CD4-positive, alpha-beta T cell (primary cell): ENCODE measurements around the gene DUSP14. TPM values are rescaled to one million over a fixed set of nuclear protein-coding genes. Genes with fewer than 3 reads are reported as not detected.
A peak's percentile ranks its signal among the peaks of the same experiment; 100 is the strongest.

Source experiments
- ATAC-seq: fragments of 200-7000 bp; cut with Tn5 transposase; one replicate; pipeline ENCODE4 v1.10.0; 2022; ENCODE audit warnings: mild to moderate bottlenecking; ENCODE audit not compliant: poor library complexity
- CTCF ChIA-PET: fragments of 350-600 bp; sonication (Branson Sonifier 250); formaldehyde crosslinking; loops from one replicate; lab custom pipeline; 2021; ENCODE audit warnings: antibody characterized with exemption, inconsistent platforms; lab: Charles Lee
- POLR2A ChIA-PET: fragments of 350-600 bp; sonication (Branson Sonifier 250); formaldehyde crosslinking; loops from one replicate; lab custom pipeline; 2021; ENCODE audit warnings: antibody characterized with exemption, inconsistent platforms; lab: Charles Lee
- DNase-seq, 14 experiments: peaks; one replicate each; pipeline ENCODE4 v3.0.0-alpha.2; 2013 to 2020; ENCODE audit warnings: mixed read lengths in 2 of 14
- H3K27ac ChIP-seq, 2 donors: one replicate each; pipeline versions ENCODE4 v1.5.1 to v1.7.0; 2013; ENCODE audit warnings: low read length in 2 of 2, low read depth in 1 of 2, mild to moderate bottlenecking in 1 of 2
- H3K27me3 ChIP-seq, 2 experiments: 1 replicate in 1 of 2; 2 replicates in 1 of 2; pipeline versions ENCODE4 v1.6.1 to v1.7.0; 2013; ENCODE audit warnings: low read length in 2 of 2, control low read depth in 1 of 2, mild to moderate bottlenecking in 1 of 2, moderate library complexity in 1 of 2; ENCODE audit not compliant: insufficient read depth in 2 of 2, control insufficient read depth in 1 of 2
- H3K36me3 ChIP-seq: one replicate; pipeline ENCODE4 v1.6.1; 2013; ENCODE audit warnings: low read length, control low read depth; ENCODE audit not compliant: insufficient read depth
- H3K4me1 ChIP-seq: one replicate; pipeline ENCODE4 v1.6.1; 2013; ENCODE audit warnings: low read length, control low read depth; ENCODE audit not compliant: insufficient read depth
- H3K4me3 ChIP-seq: one replicate; pipeline ENCODE4 v1.5.1; 2013; ENCODE audit warnings: mild to moderate bottlenecking, low read length, moderate library complexity
- H3K9me3 ChIP-seq, 2 experiments: 1 replicate in 1 of 2; 2 replicates in 1 of 2; pipeline versions ENCODE4 v1.6.1 to v1.7.0; 2013; ENCODE audit warnings: low read length in 2 of 2, mild to moderate bottlenecking in 2 of 2, control low read depth in 1 of 2, moderate library complexity in 1 of 2; ENCODE audit not compliant: control insufficient read depth in 1 of 2, insufficient read depth in 1 of 2
- H3K27ac Mint-ChIP-seq: one replicate; pipeline ENCODE4 v1.8.0; 2020; ENCODE audit warnings: mixed read lengths
- H3K27me3 Mint-ChIP-seq: one replicate; pipeline ENCODE4 v1.8.0; 2021; ENCODE audit warnings: mixed read lengths
- H3K36me3 Mint-ChIP-seq: one replicate; pipeline ENCODE4 v1.8.0; 2021; ENCODE audit warnings: low read depth, mixed read lengths
- H3K4me1 Mint-ChIP-seq: one replicate; pipeline ENCODE4 v1.8.0; 2021; ENCODE audit warnings: low read depth, mixed read lengths
- H3K4me3 Mint-ChIP-seq: one replicate; pipeline ENCODE4 v1.8.0; 2020; ENCODE audit warnings: mild to moderate bottlenecking, mixed read lengths
- H3K9me3 Mint-ChIP-seq: one replicate; pipeline ENCODE4 v1.8.0; 2020; ENCODE audit warnings: mixed read lengths
- intact Hi-C, 2 experiments: fragments of 100-400 bp; cut with DNase I in 1 of 2; cut with micrococcal nuclease in 1 of 2; formaldehyde crosslinking; loops; one replicate each; pipeline versions ENCODE4 v1.15.1 to v1.9.0; 2023 to 2025; cut with DNase I, micrococcal nuclease
- total RNA-seq, 174 experiments: library from RNA in 2 of 174; stranded (reverse) in 2 of 174; gene quantifications; one replicate each; pipeline ENCODE4 v1.2.3 and lab custom pipeline; 2021 to 2026
- TF ChIP-seq, protein P1 (sequence below): fragments of 200-600 bp; IDR thresholded peaks from one replicate; pipeline ENCODE4 v1.8.0; 2022; ENCODE audit warnings: antibody characterized with exemption, mild to moderate bottlenecking

The DUSP14 gene
- total RNA-seq, 2 experiments from 2014 or later, result 4.4 to 4.9 TPM

GRCh38 chr17:37490638-37491614, 1.2 kb downstream of the DUSP14 start:
- CTCF ChIA-PET, result interaction anchor here (0.5 to 1.0 kb wide), 2 partner anchors 82 to 93 kb away, joined by 3 to 4 read pairs; no protein-coding TSS in a partner anchor
- Histone ChIP-seq H3K27ac (no peak overlapping the region), H3K27me3 (no peaks in the 10 kb centered on the region), H3K4me3 (peak overlapping the region; percentile 58), H3K4me1 (peaks cover 29% of the 10 kb centered on the region), H3K36me3 (no peaks in the 10 kb centered on the region), H3K9me3 (no peaks in the 10 kb centered on the region)
- H3K27me3 Mint-ChIP-seq, result no peaks in the 10 kb centered on the region
- POLR2A ChIA-PET, result no interaction called here
- H3K9me3 Mint-ChIP-seq, result no peaks in the 10 kb centered on the region
- H3K4me3 Mint-ChIP-seq, result peak overlapping the region; percentile 93
- intact Hi-C loops, result loop anchor here in 1 of 2 experiments (5.0 kb wide), 1 partner anchor 151 kb away; the partner anchor contains the start of gene DDX52
- ATAC-seq (no peak), DNase-seq (peak in 3 of 14 experiments; percentile 11 to 39 (median 22))
- TF ChIP-seq, protein P1, sequence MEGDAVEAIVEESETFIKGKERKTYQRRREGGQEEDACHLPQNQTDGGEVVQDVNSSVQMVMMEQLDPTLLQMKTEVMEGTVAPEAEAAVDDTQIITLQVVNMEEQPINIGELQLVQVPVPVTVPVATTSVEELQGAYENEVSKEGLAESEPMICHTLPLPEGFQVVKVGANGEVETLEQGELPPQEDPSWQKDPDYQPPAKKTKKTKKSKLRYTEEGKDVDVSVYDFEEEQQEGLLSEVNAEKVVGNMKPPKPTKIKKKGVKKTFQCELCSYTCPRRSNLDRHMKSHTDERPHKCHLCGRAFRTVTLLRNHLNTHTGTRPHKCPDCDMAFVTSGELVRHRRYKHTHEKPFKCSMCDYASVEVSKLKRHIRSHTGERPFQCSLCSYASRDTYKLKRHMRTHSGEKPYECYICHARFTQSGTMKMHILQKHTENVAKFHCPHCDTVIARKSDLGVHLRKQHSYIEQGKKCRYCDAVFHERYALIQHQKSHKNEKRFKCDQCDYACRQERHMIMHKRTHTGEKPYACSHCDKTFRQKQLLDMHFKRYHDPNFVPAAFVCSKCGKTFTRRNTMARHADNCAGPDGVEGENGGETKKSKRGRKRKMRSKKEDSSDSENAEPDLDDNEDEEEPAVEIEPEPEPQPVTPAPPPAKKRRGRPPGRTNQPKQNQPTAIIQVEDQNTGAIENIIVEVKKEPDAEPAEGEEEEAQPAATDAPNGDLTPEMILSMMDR, result no peak
- H3K4me1 Mint-ChIP-seq, result peaks cover 30% of the 10 kb centered on the region
- H3K27ac Mint-ChIP-seq, result peak overlapping the region; percentile 85
- H3K36me3 Mint-ChIP-seq, result peaks cover 4% of the 10 kb centered on the region

DNA sequence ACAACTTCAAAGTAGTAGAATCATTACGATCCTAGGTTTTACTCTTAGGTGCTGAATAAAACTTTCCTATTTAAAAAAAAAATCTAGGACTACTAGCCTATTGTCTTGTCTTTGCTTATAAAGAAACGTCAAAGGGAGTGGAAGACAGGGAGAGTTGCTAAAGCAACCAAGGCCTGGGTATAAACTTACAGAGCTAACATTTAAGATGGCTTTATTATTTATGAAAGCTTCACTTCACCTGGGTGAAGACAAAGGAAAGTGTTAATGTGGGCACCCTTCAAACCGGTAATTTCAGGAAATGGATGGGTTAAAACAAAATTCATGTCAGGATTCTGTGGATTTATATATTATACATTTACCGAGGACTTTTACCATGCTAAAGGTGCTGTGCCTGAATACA, 2.5 kb downstream of the DUSP14 start:
- Histone ChIP-seq H3K27ac (no peak overlapping the region), H3K4me3 (no peak overlapping the region), H3K36me3 (no peaks in the 10 kb centered on the region), H3K9me3 (no peaks in the 10 kb centered on the region), H3K27me3 (no peaks in the 10 kb centered on the region), H3K4me1 (peaks cover 29% of the 10 kb centered on the region)
- DNase-seq (no peak), ATAC-seq (no peak)
- H3K4me3 Mint-ChIP-seq, result peak overlapping the region; percentile 93
- ChIA-PET POLR2A (no interaction called here), CTCF (no interaction called here)
- no peaks in the 10 kb centered on the region for H3K9me3 Mint-ChIP-seq
- no peaks in the 10 kb centered on the region for H3K27me3 Mint-ChIP-seq
- H3K36me3 Mint-ChIP-seq, result peaks cover 4% of the 10 kb centered on the region
- H3K27ac Mint-ChIP-seq, result no peak overlapping the region
- TF ChIP-seq, protein P1, result no peak
- intact Hi-C loops, result loop anchor here in 1 of 2 experiments (5.0 kb wide), 1 partner anchor 150 kb away; the partner anchor contains the start of gene DDX52
- H3K4me1 Mint-ChIP-seq, result peaks cover 30% of the 10 kb centered on the region

DNA sequence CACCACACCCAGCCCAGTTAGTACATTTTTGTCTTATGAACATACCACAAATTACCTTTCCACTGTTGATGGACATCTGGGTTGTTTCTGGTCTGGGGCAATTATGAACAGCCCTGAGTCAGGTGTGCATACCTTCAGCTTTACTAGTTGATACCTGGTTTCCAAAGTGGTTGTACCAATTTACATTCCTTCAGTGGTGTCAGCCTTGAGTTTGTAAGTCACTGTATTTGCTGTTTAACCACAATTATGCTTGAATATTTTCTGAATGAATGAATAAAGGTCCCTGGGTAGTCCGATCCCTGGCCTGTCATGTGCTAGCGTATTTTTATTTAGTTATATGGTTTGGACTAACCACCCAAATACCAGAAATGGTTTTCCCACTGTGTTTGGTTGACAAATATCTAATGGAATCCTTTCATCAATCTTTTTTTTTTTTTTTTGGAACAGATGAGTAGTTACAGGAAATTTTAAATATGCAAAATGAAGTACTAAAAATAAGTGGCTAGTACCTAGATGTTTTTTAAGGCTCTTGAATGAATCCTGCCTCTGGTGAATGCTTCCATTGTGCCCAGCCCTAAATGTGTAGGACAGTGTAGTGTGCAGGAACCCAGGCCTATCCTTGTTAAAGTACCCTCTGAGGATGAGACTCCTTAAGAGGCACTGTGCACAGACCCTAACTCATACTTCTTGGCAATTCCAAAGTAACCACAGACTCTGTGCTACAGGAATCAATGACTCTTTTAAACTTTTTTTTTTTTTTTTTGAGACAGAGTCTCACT, 3.7 kb downstream of the DUSP14 start:
- Mint-ChIP-seq H3K9me3 (no peaks in the 10 kb centered on the region), H3K27me3 (no peaks in the 10 kb centered on the region), H3K27ac (no peak overlapping the region), H3K4me3 (no peak overlapping the region), H3K36me3 (peaks cover 4% of the 10 kb centered on the region), H3K4me1 (peaks cover 24% of the 10 kb centered on the region)
- Histone ChIP-seq H3K27me3 (no peaks in the 10 kb centered on the region), H3K4me1 (peaks cover 23% of the 10 kb centered on the region), H3K4me3 (no peak overlapping the region), H3K36me3 (no peaks in the 10 kb centered on the region), H3K27ac (no peak overlapping the region), H3K9me3 (no peaks in the 10 kb centered on the region)
- CTCF ChIA-PET, result interaction anchor here (0.6 kb wide), 1 partner anchor 79 kb away, joined by 3 read pairs; no protein-coding TSS in a partner anchor
- intact Hi-C loops, result loop anchor here in 1 of 2 experiments (5.0 kb wide), 1 partner anchor 149 kb away; the partner anchor contains the start of gene DDX52
- DNase-seq (no peak), ATAC-seq (no peak)
- TF ChIP-seq, protein P1, result no peak
- POLR2A ChIA-PET, result no interaction called here
